HCT116 (cell line): ENCODE data around the gene ANAPC4. TPM values are rescaled to one million over a fixed set of nuclear protein-coding genes. Genes with fewer than 3 reads are reported as not detected.

Experiments
- ATAC-seq: fragments of 200-7000 bp; cut with Tn5 transposase; 2 replicates; pipeline ENCODE4 v1.9.1; 2020; ENCODE audit warnings: mild to moderate bottlenecking, moderate library complexity
- BruUV-seq: library from RNA; stranded (reverse); fragments of 400-500 nt; replicated peaks from 2 replicates; lab custom pipeline; 2021; lab: Mats Ljungman, UMichigan
- CTCF ChIA-PET: fragments of 300-600 bp; sonication (Branson Sonifier 250); formaldehyde crosslinking; loops from one replicate; lab custom pipeline; 2021; ENCODE audit warnings: antibody characterized with exemption; lab: Charles Lee
- POLR2A ChIA-PET: fragments of 300-600, 350-600 bp; sonication (Branson Sonifier 250); formaldehyde crosslinking; loops from one replicate; lab custom pipeline; 2021; ENCODE audit warnings: antibody characterized with exemption; lab: Charles Lee
- RAD21 ChIA-PET, 2 experiments: fragments of 300-600 bp; sonication (Branson Sonifier 250); formaldehyde crosslinking; loops; one replicate each; lab custom pipeline; 2023; ENCODE audit warnings: low total read pairs in 2 of 2; ENCODE audit not compliant: uncharacterized antibody in 2 of 2, unreplicated experiment in 2 of 2, low non-redundant PET in 1 of 2; lab: Charles Lee
- DNase-seq: peaks from one replicate; pipeline ENCODE4 v3.0.0-alpha.2; 2010; ENCODE audit warnings: low read depth, low spot score
- H2AFZ ChIP-seq: fragments of 200-600 bp; shearing (Covaris generic), sonication (generic); 2 replicates; pipeline ENCODE4 v1.6.1; 2017; ENCODE audit warnings: low read depth, mixed run types, mixed read lengths, antibody characterized with exemption, low read length; ENCODE audit not compliant: poor library complexity, severe bottlenecking
- H3K27ac ChIP-seq: 2 replicates; pipeline ENCODE4 v1.5.1; 2012; ENCODE audit warnings: low read depth, low read length
- H3K27me3 ChIP-seq: fragments of 200-600 bp; sonication (generic); 2 replicates; pipeline ENCODE4 v1.6.1; 2016; ENCODE audit warnings: mixed run types, low read length, mixed read lengths; ENCODE audit not compliant: insufficient read depth
- H3K36me3 ChIP-seq, 2 experiments: fragments of 200-500 bp in 1 of 2; fragments of 200-600 bp in 1 of 2; sonication (Bioruptor generic) in 1 of 2; sonication (generic) in 1 of 2; 2 replicates each; pipeline versions ENCODE4 v1.5.1 to v1.6.1; 2014 to 2016; ENCODE audit warnings: low read length in 2 of 2, inconsistent platforms in 1 of 2, mixed read lengths in 1 of 2, mixed run types in 1 of 2; ENCODE audit not compliant: insufficient read depth in 2 of 2, control insufficient read depth in 1 of 2
- H3K4me1 ChIP-seq, 2 experiments: fragments of 200-600 bp in 1 of 2; sonication (generic) in 1 of 2; 2 replicates each; pipeline versions ENCODE4 v1.5.1 to v1.6.1; 2012 to 2017; ENCODE audit warnings: low read length in 2 of 2, inconsistent platforms in 1 of 2, mild to moderate bottlenecking in 1 of 2, mixed read lengths in 1 of 2, mixed run types in 1 of 2, moderate library complexity in 1 of 2; ENCODE audit not compliant: insufficient read depth in 2 of 2, control insufficient read depth in 1 of 2
- H3K4me2 ChIP-seq: fragments of 200-600 bp; sonication (generic); 2 replicates; pipeline ENCODE4 v1.6.1; 2017; ENCODE audit warnings: mixed run types, low read length, mixed read lengths
- H3K4me3 ChIP-seq, 2 experiments: fragments of 200-600 bp in 1 of 2; sonication (generic) in 1 of 2; replicated peaks in 1 of 2; 2 replicates each; pipeline ENCODE4 v1.5.1; 2011 to 2016; ENCODE audit warnings: low read length in 2 of 2, control low read depth in 1 of 2, low read depth in 1 of 2, mild to moderate bottlenecking in 1 of 2, mixed read lengths in 1 of 2, mixed run types in 1 of 2
- H3K79me2 ChIP-seq: fragments of 200-600 bp; sonication (generic); 2 replicates; pipeline ENCODE4 v1.6.1; 2017; ENCODE audit warnings: mild to moderate bottlenecking, mixed run types, low read length, moderate library complexity, mixed read lengths; ENCODE audit not compliant: insufficient read depth
- H3K9ac ChIP-seq: fragments of 200-600 bp; sonication (generic); 2 replicates; pipeline ENCODE4 v1.6.1; 2016; ENCODE audit warnings: low read length, mixed read lengths
- H3K9me2 ChIP-seq: fragments of 200-600 bp; sonication (generic), shearing (Covaris generic); 2 replicates; pipeline ENCODE4 v1.6.1; 2017; ENCODE audit warnings: mixed run types, mild to moderate bottlenecking, moderate library complexity; ENCODE audit not compliant: insufficient read depth
- H3K9me3 ChIP-seq, 2 experiments: fragments of 200-500 bp in 1 of 2; fragments of 200-600 bp in 1 of 2; sonication (Bioruptor generic) in 1 of 2; sonication (generic) in 1 of 2; 2 replicates each; pipeline ENCODE4 v1.6.1; 2014 to 2017; ENCODE audit warnings: low read length in 2 of 2, mixed read lengths in 2 of 2, inconsistent platforms in 1 of 2, low read depth in 1 of 2, mild to moderate bottlenecking in 1 of 2, mixed run types in 1 of 2, moderate library complexity in 1 of 2; ENCODE audit not compliant: control insufficient read depth in 1 of 2, insufficient read depth in 1 of 2
- H4K20me1 ChIP-seq: fragments of 200-600 bp; sonication (generic), shearing (Covaris generic); 2 replicates; pipeline ENCODE4 v1.6.1; 2017; ENCODE audit warnings: mixed run types, mild to moderate bottlenecking, moderate library complexity; ENCODE audit not compliant: insufficient read depth
- CBX3 ChIP-seq: IDR thresholded peaks from 2 replicates; pipeline ENCODE4 v1.6.1; 2012; ENCODE audit warnings: low read depth
- CEBPB ChIP-seq: IDR thresholded peaks from 2 replicates; pipeline ENCODE4 v1.6.1; 2012; ENCODE audit warnings: low read depth
- EZH2 ChIP-seq: fragments of 200-600 bp; sonication (generic); IDR thresholded peaks from 2 replicates; pipeline ENCODE4 v1.6.1; 2017; ENCODE audit warnings: antibody characterized with exemption, mixed run types
- EZH2phosphoT487 ChIP-seq: fragments of 200-600 bp; IDR thresholded peaks from 2 replicates; pipeline ENCODE4 v1.6.1; 2018; ENCODE audit warnings: antibody characterized with exemption, borderline replicate concordance
- JUND ChIP-seq: IDR thresholded peaks from 2 replicates; pipeline ENCODE4 v1.6.1; 2012
- RAD21 ChIP-seq: IDR thresholded peaks from 2 replicates; pipeline ENCODE4 v1.6.1; 2012; ENCODE audit warnings: low read depth, mild to moderate bottlenecking
- SIN3A ChIP-seq: IDR thresholded peaks from 2 replicates; pipeline ENCODE4 v1.6.1; 2012; ENCODE audit warnings: low read depth
- SP1 ChIP-seq: IDR thresholded peaks from 2 replicates; pipeline ENCODE4 v1.6.1; 2012; ENCODE audit warnings: low read depth
- SRF ChIP-seq: IDR thresholded peaks from 2 replicates; pipeline ENCODE4 v1.6.1; 2012; ENCODE audit warnings: low read depth
- ZFX ChIP-seq: fragments of 450-650 bp; IDR thresholded peaks from 2 replicates; pipeline ENCODE4 v1.6.1; 2017
- ZNF274 ChIP-seq: fragments of 200-500 bp; sonication (Bioruptor generic); IDR thresholded peaks from 2 replicates; pipeline ENCODE4 v1.6.1; 2014; ENCODE audit warnings: mild to moderate bottlenecking, low read depth, low read length, inconsistent platforms
- intact Hi-C: fragments of 100-400 bp; cut with micrococcal nuclease; formaldehyde crosslinking; loops from 2 replicates; pipeline ENCODE4 v1.10.0; 2022
- total RNA-seq: library from RNA; stranded (reverse); gene quantifications from one replicate; pipeline ENCODE4 v1.2.1, GENCODE V29; 2021; ENCODE audit not compliant: unreplicated experiment
- TF ChIP-seq, protein P1 (sequence below): IDR thresholded peaks from 2 replicates; pipeline ENCODE4 v1.6.1; 2011; ENCODE audit warnings: mild to moderate bottlenecking, low read length, moderate library complexity; ENCODE audit not compliant: insufficient replicate concordance; ENCODE audit errors: extremely low read depth
- TF ChIP-seq, protein P2 (sequence below): IDR thresholded peaks from 2 replicates; pipeline ENCODE4 v1.6.1; 2012; ENCODE audit warnings: low read depth

Gene ANAPC4
- total RNA-seq, 1 experiment from 2014 or later, result 29.2 TPM

DNA sequence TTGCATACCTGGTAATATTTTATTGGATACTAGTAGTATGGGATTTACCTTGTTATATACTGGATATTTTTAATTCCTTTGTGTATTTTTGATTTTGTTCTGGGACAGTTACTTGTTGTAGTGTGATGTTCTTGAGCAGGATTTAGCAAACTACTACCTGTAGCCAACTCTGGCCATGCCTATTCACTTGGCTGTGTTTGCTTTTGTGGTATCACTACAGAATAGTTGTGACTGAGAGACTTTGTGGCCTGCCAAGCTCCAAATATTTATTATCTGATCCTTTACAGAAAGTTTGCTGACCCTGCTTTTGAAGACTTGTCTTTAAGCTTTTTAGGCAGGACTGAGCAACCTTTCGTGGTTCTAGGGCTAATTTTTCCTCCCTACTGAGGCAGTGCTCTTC lies 46.7 kb upstream of the ANAPC4 start:
- Histone ChIP-seq H3K9me3 (no peaks in the 10 kb centered on the region), H3K9ac (no peak overlapping the region), H3K27ac (no peak overlapping the region), H3K9me2 (no peaks in the 10 kb centered on the region), H3K4me1 (no peaks in the 10 kb centered on the region), H3K36me3 (no peaks in the 10 kb centered on the region), H2AFZ (no peak overlapping the region), H3K4me3 (no peak overlapping the region), H3K27me3 (no peaks in the 10 kb centered on the region), H3K4me2 (no peak overlapping the region), H3K79me2 (no peaks in the 10 kb centered on the region), H4K20me1 (no peaks in the 10 kb centered on the region)
- ATAC-seq (no peak), DNase-seq (no peak)
- intact Hi-C loops, result no loop called here
- ChIA-PET CTCF (no interaction called here), RAD21 (no interaction called here), POLR2A (interaction anchor here (1.5 kb wide), 1 partner anchor 18 kb away, joined by 3 read pairs; the partner anchor contains the start of gene ZCCHC4)
- TF ChIP-seq EZH2phosphoT487 (no peak), ZNF274 (no peak), EZH2 (no peak), CEBPB (no peak), SRF (no peak), JUND (no peak), CBX3 (no peak), RAD21 (no peak), SP1 (no peak), SIN3A (no peak), ZFX (no peak)
- TF ChIP-seq, protein P1, sequence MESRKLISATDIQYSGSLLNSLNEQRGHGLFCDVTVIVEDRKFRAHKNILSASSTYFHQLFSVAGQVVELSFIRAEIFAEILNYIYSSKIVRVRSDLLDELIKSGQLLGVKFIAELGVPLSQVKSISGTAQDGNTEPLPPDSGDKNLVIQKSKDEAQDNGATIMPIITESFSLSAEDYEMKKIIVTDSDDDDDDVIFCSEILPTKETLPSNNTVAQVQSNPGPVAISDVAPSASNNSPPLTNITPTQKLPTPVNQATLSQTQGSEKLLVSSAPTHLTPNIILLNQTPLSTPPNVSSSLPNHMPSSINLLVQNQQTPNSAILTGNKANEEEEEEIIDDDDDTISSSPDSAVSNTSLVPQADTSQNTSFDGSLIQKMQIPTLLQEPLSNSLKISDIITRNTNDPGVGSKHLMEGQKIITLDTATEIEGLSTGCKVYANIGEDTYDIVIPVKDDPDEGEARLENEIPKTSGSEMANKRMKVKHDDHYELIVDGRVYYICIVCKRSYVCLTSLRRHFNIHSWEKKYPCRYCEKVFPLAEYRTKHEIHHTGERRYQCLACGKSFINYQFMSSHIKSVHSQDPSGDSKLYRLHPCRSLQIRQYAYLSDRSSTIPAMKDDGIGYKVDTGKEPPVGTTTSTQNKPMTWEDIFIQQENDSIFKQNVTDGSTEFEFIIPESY, result no peak
- TF ChIP-seq, protein P2, sequence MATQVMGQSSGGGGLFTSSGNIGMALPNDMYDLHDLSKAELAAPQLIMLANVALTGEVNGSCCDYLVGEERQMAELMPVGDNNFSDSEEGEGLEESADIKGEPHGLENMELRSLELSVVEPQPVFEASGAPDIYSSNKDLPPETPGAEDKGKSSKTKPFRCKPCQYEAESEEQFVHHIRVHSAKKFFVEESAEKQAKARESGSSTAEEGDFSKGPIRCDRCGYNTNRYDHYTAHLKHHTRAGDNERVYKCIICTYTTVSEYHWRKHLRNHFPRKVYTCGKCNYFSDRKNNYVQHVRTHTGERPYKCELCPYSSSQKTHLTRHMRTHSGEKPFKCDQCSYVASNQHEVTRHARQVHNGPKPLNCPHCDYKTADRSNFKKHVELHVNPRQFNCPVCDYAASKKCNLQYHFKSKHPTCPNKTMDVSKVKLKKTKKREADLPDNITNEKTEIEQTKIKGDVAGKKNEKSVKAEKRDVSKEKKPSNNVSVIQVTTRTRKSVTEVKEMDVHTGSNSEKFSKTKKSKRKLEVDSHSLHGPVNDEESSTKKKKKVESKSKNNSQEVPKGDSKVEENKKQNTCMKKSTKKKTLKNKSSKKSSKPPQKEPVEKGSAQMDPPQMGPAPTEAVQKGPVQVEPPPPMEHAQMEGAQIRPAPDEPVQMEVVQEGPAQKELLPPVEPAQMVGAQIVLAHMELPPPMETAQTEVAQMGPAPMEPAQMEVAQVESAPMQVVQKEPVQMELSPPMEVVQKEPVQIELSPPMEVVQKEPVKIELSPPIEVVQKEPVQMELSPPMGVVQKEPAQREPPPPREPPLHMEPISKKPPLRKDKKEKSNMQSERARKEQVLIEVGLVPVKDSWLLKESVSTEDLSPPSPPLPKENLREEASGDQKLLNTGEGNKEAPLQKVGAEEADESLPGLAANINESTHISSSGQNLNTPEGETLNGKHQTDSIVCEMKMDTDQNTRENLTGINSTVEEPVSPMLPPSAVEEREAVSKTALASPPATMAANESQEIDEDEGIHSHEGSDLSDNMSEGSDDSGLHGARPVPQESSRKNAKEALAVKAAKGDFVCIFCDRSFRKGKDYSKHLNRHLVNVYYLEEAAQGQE, result no peak
- BruUV-seq, result no TSS peak
